Ishikawa (cell line): Measurements from ENCODE around the gene FTO.

ENCODE experiments used
- CEBPB ChIP-seq: IDR thresholded peaks from 2 replicates; pipeline ENCODE4 v1.6.1; 2012
- CREB1 ChIP-seq: IDR thresholded peaks from 2 replicates; pipeline ENCODE4 v1.6.1; 2012; ENCODE audit warnings: low read depth
- EGR1 ChIP-seq: IDR thresholded peaks from 2 replicates; pipeline ENCODE4 v1.6.1; 2012
- EP300 ChIP-seq: IDR thresholded peaks from 2 replicates; pipeline ENCODE4 v1.6.1; 2012; ENCODE audit warnings: borderline replicate concordance
- FOXM1 ChIP-seq: IDR thresholded peaks from 2 replicates; pipeline ENCODE4 v1.6.1; 2012; ENCODE audit warnings: low read depth, borderline replicate concordance
- NFIC ChIP-seq: IDR thresholded peaks from 2 replicates; pipeline ENCODE4 v1.6.1; 2012
- RAD21 ChIP-seq: IDR thresholded peaks from 2 replicates; pipeline ENCODE4 v1.6.1; 2012; ENCODE audit warnings: low read depth
- TAF1 ChIP-seq: IDR thresholded peaks from 2 replicates; pipeline ENCODE4 v1.6.1; 2012; ENCODE audit warnings: low read depth, mild to moderate bottlenecking
- TCF12 ChIP-seq: IDR thresholded peaks from 2 replicates; pipeline ENCODE4 v1.6.1; 2012; ENCODE audit warnings: low read depth
- TEAD4 ChIP-seq: IDR thresholded peaks from 2 replicates; pipeline ENCODE4 v1.6.1; 2012
- USF1 ChIP-seq: IDR thresholded peaks from 2 replicates; pipeline ENCODE4 v1.6.1; 2012
- YY1 ChIP-seq: IDR thresholded peaks from 2 replicates; pipeline ENCODE4 v1.6.1; 2012; ENCODE audit warnings: low read depth
- ZBTB7A ChIP-seq: IDR thresholded peaks from 2 replicates; pipeline ENCODE4 v1.6.1; 2012; ENCODE audit warnings: low read depth
- TF ChIP-seq, protein P1 (sequence below): IDR thresholded peaks from 2 replicates; pipeline ENCODE4 v1.6.1; 2012; ENCODE audit warnings: low read depth, mild to moderate bottlenecking
- TF ChIP-seq, protein P2 (sequence below): IDR thresholded peaks from 2 replicates; pipeline ENCODE4 v1.6.1; 2012

The FTO gene

GRCh38 chr16:54165174-54165911 lies 461.4 kb downstream of the FTO start:
- TF ChIP-seq YY1 = no peak
- TF ChIP-seq, protein P1, sequence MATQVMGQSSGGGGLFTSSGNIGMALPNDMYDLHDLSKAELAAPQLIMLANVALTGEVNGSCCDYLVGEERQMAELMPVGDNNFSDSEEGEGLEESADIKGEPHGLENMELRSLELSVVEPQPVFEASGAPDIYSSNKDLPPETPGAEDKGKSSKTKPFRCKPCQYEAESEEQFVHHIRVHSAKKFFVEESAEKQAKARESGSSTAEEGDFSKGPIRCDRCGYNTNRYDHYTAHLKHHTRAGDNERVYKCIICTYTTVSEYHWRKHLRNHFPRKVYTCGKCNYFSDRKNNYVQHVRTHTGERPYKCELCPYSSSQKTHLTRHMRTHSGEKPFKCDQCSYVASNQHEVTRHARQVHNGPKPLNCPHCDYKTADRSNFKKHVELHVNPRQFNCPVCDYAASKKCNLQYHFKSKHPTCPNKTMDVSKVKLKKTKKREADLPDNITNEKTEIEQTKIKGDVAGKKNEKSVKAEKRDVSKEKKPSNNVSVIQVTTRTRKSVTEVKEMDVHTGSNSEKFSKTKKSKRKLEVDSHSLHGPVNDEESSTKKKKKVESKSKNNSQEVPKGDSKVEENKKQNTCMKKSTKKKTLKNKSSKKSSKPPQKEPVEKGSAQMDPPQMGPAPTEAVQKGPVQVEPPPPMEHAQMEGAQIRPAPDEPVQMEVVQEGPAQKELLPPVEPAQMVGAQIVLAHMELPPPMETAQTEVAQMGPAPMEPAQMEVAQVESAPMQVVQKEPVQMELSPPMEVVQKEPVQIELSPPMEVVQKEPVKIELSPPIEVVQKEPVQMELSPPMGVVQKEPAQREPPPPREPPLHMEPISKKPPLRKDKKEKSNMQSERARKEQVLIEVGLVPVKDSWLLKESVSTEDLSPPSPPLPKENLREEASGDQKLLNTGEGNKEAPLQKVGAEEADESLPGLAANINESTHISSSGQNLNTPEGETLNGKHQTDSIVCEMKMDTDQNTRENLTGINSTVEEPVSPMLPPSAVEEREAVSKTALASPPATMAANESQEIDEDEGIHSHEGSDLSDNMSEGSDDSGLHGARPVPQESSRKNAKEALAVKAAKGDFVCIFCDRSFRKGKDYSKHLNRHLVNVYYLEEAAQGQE = no peak
- TF ChIP-seq, protein P2, sequence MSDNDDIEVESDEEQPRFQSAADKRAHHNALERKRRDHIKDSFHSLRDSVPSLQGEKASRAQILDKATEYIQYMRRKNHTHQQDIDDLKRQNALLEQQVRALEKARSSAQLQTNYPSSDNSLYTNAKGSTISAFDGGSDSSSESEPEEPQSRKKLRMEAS = no peak
- no peak for TF ChIP-seq TEAD4

- TF ChIP-seq TCF12 (no peak), RAD21 (no peak), EGR1 (no peak)
Measured at GRCh38 chr16:54165912-54166865, 462.2 kb downstream of the FTO start.

GRCh38 chr16:54169112-54169511 lies 465.2 kb downstream of the FTO start:
- TF ChIP-seq CEBPB (no peak), TEAD4 (no peak), NFIC (no peak), FOXM1 (no peak), USF1 (no peak), TCF12 (no peak), EGR1 (no peak)
- TF ChIP-seq, protein P2 = no peak

DNA sequence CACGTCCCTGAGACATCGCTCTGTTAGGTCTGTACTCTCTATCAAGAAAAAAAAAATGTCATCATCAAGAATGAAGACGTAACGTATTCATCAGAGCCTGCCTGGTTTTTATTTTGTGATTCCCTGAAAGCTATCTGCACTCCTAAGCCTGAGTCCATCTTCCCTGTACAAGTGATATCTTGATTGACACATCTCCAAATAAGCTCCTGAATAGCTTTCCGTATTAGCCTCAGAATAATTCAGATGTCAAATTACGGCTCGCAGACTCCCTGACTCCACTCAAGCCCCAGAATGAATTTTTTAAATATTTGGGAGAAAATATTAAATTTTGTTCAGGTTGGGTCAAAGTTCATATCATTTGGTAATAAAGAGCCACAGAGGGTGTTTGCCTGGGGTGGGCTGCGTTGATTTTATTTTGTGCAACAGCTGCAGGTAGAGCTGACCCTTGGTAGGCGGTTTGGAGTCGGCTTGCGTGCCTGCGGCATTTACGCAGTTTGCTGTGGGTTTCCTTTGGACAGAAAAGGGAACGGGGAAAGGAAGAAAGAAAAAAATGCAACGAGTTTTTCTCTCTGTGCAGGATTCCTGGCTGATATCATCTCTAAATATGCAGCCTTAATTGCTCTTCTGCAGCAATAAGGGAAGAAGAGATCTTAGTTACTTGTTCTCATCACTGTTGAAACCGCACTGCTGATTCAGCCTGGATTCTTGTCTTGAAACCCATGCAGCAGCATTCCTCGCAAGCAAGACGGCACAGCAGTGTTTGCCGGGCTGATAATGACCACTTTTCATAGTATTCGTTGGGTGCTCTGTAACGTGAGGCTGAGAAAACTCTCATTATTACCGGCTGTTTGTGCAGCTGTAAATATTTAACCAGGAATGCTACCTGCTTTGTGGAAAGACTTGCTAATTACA lies 467.9 kb downstream of the FTO start:
- TF ChIP-seq USF1 = no peak
- no peak for TF ChIP-seq TCF12
- no peak for TF ChIP-seq ZBTB7A
- TF ChIP-seq, protein P2 = no peak
- TF ChIP-seq CEBPB = no peak
- no peak for TF ChIP-seq NFIC
- no peak for TF ChIP-seq EGR1
- TF ChIP-seq CREB1 = no peak
- no peak for TF ChIP-seq FOXM1
- TF ChIP-seq YY1 = no peak
- no peak for TF ChIP-seq TEAD4
- TF ChIP-seq RAD21 = no peak
- TF ChIP-seq, protein P1 = no peak
- TF ChIP-seq TAF1 = no peak

GRCh38 chr16:54173490-54173889 lies 469.5 kb downstream of the FTO start:
- TF ChIP-seq FOXM1 (no peak), TCF12 (no peak), TAF1 (no peak), EP300 (no peak), EGR1 (no peak), ZBTB7A (no peak), RAD21 (no peak), CEBPB (no peak)
- TF ChIP-seq, protein P2 = no peak
- TF ChIP-seq, protein P1 = no peak
